Astrocyte of the cerebellum (primary cell): ENCODE data around the gene TRAPPC11.
"Not testable (repeated sequence)": the region's sequence is repeated elsewhere in the genome, so short reads cannot be mapped to it uniquely, and the experiment has no call there.

ENCODE experiments used
- DNase-seq: peaks from one replicate; pipeline ENCODE4 v3.0.0-alpha.2; 2011; ENCODE audit warnings: low read depth
- H3K4me3 ChIP-seq: 2 replicates; pipeline ENCODE4 v1.5.1; 2011; ENCODE audit warnings: mild to moderate bottlenecking, low read depth, low read length, moderate library complexity
- in situ Hi-C: cut with HindIII; loops from 2 replicates; pipeline ENCODE4 v1.10.0; 2017; ENCODE audit warnings: low sequenced_read_pairs
- TF ChIP-seq, protein P1 (sequence below): IDR thresholded peaks from 2 replicates; pipeline ENCODE4 v1.5.1; 2012; ENCODE audit warnings: low read length, low read depth, moderate library complexity, mild to moderate bottlenecking; ENCODE audit errors: missing control alignments

Gene TRAPPC11

DNA sequence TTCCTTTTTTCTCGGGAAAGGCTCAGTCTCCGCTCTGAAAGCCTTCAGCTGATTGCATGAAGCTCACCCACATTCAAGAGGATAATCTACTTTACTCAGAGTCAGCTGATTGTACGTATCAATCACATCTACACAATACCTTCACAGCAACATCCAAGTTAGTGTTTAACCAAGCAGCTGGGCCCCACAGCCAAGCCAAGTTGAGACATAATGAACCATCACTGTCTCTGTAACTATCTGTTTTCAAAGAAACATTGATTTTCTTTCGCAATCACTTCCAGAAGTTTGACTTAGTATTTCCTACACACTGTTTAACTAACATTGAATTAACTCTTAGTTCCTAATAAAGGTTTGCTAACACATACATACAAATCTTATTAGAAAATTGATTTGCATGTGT is 40.4 kb upstream of the TRAPPC11 start:
- in situ Hi-C loops = no loop called here
- no peak for DNase-seq
- no peak overlapping the region for H3K4me3 ChIP-seq
- TF ChIP-seq, protein P1, sequence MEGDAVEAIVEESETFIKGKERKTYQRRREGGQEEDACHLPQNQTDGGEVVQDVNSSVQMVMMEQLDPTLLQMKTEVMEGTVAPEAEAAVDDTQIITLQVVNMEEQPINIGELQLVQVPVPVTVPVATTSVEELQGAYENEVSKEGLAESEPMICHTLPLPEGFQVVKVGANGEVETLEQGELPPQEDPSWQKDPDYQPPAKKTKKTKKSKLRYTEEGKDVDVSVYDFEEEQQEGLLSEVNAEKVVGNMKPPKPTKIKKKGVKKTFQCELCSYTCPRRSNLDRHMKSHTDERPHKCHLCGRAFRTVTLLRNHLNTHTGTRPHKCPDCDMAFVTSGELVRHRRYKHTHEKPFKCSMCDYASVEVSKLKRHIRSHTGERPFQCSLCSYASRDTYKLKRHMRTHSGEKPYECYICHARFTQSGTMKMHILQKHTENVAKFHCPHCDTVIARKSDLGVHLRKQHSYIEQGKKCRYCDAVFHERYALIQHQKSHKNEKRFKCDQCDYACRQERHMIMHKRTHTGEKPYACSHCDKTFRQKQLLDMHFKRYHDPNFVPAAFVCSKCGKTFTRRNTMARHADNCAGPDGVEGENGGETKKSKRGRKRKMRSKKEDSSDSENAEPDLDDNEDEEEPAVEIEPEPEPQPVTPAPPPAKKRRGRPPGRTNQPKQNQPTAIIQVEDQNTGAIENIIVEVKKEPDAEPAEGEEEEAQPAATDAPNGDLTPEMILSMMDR = no peak

DNA sequence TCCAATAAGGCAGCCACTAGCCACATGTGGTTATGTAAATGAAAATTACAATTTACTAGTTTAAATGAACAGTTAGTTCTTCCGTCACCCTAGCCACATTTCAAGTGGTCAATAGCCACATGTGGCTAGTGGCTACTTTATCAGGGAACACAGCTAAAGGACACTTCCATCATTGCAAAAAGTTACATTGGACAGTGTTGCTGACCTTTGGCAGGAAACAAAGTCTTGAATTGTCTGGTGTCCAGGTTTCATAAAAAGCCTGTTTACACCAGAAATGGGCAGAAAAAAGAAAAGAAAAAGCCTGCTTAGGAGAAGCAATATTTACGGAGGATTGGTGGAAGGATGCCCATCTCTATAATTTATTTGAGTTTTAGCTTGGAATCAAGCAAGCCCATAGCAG is 38.7 kb upstream of the TRAPPC11 start:
- in situ Hi-C loops = no loop called here
- TF ChIP-seq, protein P1 = no peak
- H3K4me3 ChIP-seq = no peak overlapping the region
- DNase-seq = no peak

DNA sequence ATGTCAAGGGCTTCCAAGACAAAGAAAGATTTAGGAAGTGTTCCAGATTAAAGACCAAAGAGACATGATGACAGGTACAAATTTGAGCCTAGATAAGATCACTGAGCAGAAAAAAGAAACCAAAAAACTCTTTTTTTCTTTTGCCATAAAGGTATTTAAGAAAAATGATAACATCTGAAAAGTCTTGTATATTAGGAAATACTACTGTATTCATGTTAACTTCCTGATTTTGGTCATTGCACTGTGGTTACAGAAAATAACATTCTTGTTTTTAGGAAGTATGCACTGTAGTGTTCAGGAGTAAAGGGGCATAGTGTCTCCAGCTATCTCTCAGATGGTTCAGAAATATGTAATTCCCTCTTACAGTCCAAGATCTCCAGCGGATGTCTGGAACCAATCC is 37.2 kb upstream of the TRAPPC11 start:
- TF ChIP-seq, protein P1 = no peak
- DNase-seq = no peak
- no peak overlapping the region for H3K4me3 ChIP-seq
- in situ Hi-C loops = no loop called here

DNA sequence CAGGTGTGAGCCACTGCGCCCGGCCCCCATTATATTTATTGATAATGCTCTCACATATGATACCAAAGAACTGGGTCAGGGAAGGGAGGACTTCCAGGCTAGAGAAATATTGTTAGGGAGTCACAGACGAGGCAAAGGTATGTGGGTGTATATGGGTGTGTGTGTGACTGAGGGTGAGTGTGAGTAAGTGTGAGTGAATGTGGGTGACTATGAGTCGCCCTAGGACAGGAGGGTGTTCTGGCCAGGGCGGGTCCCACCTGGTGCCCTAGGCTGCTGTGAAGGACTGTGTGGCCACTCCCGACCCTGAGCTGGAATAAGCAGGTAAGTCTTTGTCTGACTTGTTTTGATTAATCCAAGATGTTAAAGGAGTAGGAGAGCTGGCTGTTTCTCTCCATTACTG is 34.5 kb upstream of the TRAPPC11 start:
- in situ Hi-C loops = no loop called here
- TF ChIP-seq, protein P1 = no peak
- H3K4me3 ChIP-seq = no peak overlapping the region
- no peak for DNase-seq

DNA sequence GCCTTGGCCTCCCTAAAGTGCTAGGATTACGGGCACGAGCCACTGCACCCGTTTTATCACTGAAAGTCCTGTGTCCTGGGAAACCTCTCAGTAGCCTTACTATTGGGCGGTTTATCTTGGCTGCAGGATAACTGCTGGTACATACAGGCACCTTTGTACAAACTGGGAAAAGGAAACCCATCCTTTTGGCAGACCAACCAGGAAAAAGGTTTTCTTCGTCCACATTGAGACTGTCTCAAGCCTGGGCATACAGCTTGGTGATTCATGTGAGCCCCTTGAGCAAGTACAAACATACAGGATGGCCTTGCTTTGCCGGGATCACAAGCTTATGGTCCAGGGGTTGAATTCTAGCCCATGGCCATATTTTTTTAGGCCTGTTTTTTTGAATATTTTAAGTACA is 32.9 kb upstream of the TRAPPC11 start:
- in situ Hi-C loops = no loop called here
- TF ChIP-seq, protein P1 = no peak

DNA sequence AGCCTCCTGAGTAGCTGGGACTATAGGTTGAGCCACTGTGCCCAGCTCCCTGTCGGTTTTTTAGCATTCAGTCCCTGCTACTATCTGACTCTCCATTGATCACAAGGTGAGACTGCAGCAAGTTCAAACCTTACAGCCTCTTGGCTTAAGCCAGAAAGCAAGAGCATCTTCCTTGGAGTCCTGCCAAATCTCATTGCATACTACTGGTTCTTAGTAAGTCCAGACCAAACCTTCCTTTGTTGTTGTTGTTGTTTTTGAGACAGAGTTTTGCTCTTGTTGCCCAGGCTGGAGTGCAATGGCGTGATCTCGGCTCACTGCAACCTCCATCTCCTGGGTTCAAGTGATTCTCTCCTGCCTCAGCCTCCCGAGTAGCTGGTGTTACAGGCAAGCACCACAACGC is 31.8 kb upstream of the TRAPPC11 start:
- in situ Hi-C loops, H3K4me3 ChIP-seq, DNase-seq: not testable (repeated sequence)

More for the DNA sequence above, 32.9 kb upstream of the TRAPPC11 start:
- no peak overlapping the region for H3K4me3 ChIP-seq
- no peak for DNase-seq

DNA sequence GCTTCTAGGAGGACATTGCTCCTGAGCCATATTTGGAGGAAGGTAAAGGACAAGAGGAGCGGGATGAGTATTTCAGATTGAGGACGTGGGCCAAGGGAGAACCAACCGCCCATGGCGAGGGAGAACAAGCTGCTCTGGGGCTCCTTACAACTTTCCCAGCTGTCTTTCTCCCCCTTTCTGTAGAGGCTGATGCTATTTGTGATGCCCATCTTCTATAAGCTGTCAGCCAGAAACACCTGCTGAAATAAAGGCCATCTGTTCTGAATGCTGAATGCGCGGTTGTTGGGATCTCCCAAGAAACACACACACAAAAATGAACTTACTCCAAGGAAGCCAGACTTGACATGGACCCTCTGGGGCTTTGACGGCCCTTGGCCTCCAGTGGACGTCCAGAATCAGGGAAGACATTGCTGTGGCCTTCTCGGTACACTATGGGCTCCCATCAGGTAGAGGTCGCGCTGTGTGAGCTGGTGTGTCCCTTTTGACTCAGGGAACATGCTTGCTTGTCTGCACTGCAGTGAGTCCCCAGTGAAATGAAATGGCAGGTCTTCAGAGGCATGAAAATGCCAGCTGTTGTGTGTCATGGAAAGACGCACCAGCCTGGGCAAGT is 31.0 kb upstream of the TRAPPC11 start:
- in situ Hi-C loops = no loop called here
- DNase-seq = no peak
- TF ChIP-seq, protein P1 = no peak
- no peak overlapping the region for H3K4me3 ChIP-seq
